ENCODE data around the gene LACTB. TPM values are rescaled to one million over a fixed set of nuclear protein-coding genes. Genes with fewer than 3 reads are reported as not detected.

Gene LACTB
- polyA plus RNA-seq, 1 donor from 2014 or later: 24.3 TPM

DNA sequence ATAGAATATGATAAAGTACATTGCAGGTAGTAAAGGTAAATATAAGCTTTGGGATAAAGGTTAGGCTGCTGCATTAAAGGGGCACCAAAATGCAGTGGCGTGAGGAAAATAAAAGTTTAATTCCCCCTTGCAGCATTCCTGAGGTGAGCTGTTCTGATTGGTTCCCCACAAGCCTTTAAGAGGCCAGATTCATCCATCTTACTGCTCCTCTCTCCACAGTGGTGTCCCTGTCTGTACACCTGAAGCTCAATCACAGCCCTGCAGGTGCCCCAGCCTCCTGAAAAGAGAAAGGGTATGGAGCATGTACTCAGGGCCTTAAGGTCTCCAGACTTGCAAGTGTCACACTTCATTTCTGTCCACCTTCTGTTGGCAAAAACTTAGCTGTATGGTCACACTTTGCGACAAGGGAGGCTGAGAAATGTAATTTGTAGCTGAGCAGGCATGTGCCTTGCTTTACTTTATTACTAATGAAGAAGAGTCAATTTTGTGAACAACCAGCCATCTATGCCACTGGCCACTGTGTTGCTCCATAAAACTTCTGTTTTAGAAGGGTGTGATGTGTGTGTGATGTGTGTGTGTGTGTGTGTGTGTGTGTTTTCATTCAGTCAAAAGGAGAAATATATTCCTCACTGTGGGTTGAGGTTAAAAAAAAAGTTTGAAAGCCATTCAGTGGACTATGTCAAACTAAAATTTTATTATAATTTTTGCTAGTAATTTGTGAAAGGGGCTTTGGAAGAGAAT lies 12.8 kb downstream of the LACTB start:
- H3K9ac ChIP-seq (ENCODE audit: low read length): no peak overlapping the region
- no peak overlapping the region for H2AFZ ChIP-seq (ENCODE audit: low read depth, low read length)
- TF ChIP-seq, protein P1, sequence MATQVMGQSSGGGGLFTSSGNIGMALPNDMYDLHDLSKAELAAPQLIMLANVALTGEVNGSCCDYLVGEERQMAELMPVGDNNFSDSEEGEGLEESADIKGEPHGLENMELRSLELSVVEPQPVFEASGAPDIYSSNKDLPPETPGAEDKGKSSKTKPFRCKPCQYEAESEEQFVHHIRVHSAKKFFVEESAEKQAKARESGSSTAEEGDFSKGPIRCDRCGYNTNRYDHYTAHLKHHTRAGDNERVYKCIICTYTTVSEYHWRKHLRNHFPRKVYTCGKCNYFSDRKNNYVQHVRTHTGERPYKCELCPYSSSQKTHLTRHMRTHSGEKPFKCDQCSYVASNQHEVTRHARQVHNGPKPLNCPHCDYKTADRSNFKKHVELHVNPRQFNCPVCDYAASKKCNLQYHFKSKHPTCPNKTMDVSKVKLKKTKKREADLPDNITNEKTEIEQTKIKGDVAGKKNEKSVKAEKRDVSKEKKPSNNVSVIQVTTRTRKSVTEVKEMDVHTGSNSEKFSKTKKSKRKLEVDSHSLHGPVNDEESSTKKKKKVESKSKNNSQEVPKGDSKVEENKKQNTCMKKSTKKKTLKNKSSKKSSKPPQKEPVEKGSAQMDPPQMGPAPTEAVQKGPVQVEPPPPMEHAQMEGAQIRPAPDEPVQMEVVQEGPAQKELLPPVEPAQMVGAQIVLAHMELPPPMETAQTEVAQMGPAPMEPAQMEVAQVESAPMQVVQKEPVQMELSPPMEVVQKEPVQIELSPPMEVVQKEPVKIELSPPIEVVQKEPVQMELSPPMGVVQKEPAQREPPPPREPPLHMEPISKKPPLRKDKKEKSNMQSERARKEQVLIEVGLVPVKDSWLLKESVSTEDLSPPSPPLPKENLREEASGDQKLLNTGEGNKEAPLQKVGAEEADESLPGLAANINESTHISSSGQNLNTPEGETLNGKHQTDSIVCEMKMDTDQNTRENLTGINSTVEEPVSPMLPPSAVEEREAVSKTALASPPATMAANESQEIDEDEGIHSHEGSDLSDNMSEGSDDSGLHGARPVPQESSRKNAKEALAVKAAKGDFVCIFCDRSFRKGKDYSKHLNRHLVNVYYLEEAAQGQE (IDR thresholded peaks at IDR 0.05; ENCODE audit: borderline replicate concordance): no peak
- no peak for TF ChIP-seq POLR2AphosphoS5 (IDR thresholded peaks at IDR 0.05)
- TF ChIP-seq TAF1 (IDR thresholded peaks at IDR 0.05; ENCODE audit: low read depth): no peak
- no peak for TF ChIP-seq RAD21 (conservative IDR thresholded peaks at IDR 0.05)
- no peak for TF ChIP-seq MXI1 (conservative IDR thresholded peaks at IDR 0.05; ENCODE audit: poor library complexity, severe bottlenecking)
- TF ChIP-seq, protein P2, sequence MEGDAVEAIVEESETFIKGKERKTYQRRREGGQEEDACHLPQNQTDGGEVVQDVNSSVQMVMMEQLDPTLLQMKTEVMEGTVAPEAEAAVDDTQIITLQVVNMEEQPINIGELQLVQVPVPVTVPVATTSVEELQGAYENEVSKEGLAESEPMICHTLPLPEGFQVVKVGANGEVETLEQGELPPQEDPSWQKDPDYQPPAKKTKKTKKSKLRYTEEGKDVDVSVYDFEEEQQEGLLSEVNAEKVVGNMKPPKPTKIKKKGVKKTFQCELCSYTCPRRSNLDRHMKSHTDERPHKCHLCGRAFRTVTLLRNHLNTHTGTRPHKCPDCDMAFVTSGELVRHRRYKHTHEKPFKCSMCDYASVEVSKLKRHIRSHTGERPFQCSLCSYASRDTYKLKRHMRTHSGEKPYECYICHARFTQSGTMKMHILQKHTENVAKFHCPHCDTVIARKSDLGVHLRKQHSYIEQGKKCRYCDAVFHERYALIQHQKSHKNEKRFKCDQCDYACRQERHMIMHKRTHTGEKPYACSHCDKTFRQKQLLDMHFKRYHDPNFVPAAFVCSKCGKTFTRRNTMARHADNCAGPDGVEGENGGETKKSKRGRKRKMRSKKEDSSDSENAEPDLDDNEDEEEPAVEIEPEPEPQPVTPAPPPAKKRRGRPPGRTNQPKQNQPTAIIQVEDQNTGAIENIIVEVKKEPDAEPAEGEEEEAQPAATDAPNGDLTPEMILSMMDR (IDR thresholded peaks at IDR 0.05; ENCODE audit: poor library complexity, severe bottlenecking): no peak
- TF ChIP-seq SMC3 (conservative IDR thresholded peaks at IDR 0.05; ENCODE audit: poor library complexity): no peak
- TF ChIP-seq EP300 (conservative IDR thresholded peaks at IDR 0.05; ENCODE audit: poor library complexity, severe bottlenecking): no peak
- no peak for TF ChIP-seq EZH2 (IDR thresholded peaks at IDR 0.05; ENCODE audit: borderline replicate concordance, insufficient read depth, low read length, poor library complexity, severe bottlenecking)
- H3F3A ChIP-seq (ENCODE audit: insufficient read depth, low read length, poor library complexity, severe bottlenecking): no peaks in the 10 kb centered on the region
- no peak overlapping the region for H3K4me3 ChIP-seq (ENCODE audit: low read length)
- no peaks in the 10 kb centered on the region for H3K9me2 ChIP-seq (ENCODE audit: insufficient read depth, low read length)
- H3K4me2 ChIP-seq (ENCODE audit: low read length): no peak overlapping the region
- H4K20me1 ChIP-seq (ENCODE audit: insufficient read depth): no peaks in the 10 kb centered on the region
- no peaks in the 10 kb centered on the region for H3K79me2 ChIP-seq (replicated peaks; ENCODE audit: insufficient read depth, low read length)
- H3K9me3 ChIP-seq (ENCODE audit: low read length): no peaks in the 10 kb centered on the region
- H3K27me3 ChIP-seq (ENCODE audit: insufficient read depth, low read depth, low read length): no peaks in the 10 kb centered on the region
- H3K36me3 ChIP-seq (ENCODE audit: insufficient read depth, low read length): peaks cover 4% of the 10 kb centered on the region
- no peak overlapping the region for H3K27ac ChIP-seq (ENCODE audit: low read length)

DNA sequence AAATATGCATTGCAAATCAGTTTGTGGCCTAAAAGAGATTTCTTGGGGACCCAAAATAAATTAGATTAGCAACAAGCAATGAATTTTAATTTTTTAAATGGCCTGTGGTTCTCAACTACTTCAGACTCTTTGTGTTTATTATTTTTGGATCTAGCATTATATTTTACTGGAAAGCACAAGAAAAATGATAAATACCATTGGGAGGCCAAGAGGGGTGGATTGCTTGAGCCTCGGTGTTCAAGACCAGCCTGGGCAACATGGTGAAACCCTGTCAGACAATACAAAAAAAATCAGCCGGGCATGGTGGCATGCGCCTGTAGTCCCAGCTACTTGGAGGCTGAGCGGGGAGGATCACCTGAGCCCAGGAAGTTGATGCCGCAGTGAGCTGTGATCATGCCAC lies 13.6 kb downstream of the LACTB start:
- no peak overlapping the region for H3K4me3 ChIP-seq (ENCODE audit: low read length)
- no peaks in the 10 kb centered on the region for H3K79me2 ChIP-seq (replicated peaks; ENCODE audit: insufficient read depth, low read length)
- no peak overlapping the region for H3K27ac ChIP-seq (ENCODE audit: low read length)
- H3K9ac ChIP-seq (ENCODE audit: low read length): no peak overlapping the region
- H3F3A ChIP-seq (ENCODE audit: insufficient read depth, low read length, poor library complexity, severe bottlenecking): no peaks in the 10 kb centered on the region
- TF ChIP-seq, protein P2 (IDR thresholded peaks at IDR 0.05; ENCODE audit: poor library complexity, severe bottlenecking): no peak
- TF ChIP-seq RAD21 (conservative IDR thresholded peaks at IDR 0.05) (no peak), EP300 (conservative IDR thresholded peaks at IDR 0.05; ENCODE audit: poor library complexity, severe bottlenecking) (no peak), MXI1 (conservative IDR thresholded peaks at IDR 0.05; ENCODE audit: poor library complexity, severe bottlenecking) (no peak), TAF1 (IDR thresholded peaks at IDR 0.05; ENCODE audit: low read depth) (no peak), EZH2 (IDR thresholded peaks at IDR 0.05; ENCODE audit: borderline replicate concordance, insufficient read depth, low read length, poor library complexity, severe bottlenecking) (no peak), POLR2AphosphoS5 (IDR thresholded peaks at IDR 0.05) (no peak), SMC3 (conservative IDR thresholded peaks at IDR 0.05; ENCODE audit: poor library complexity) (no peak)
- TF ChIP-seq, protein P1 (IDR thresholded peaks at IDR 0.05; ENCODE audit: borderline replicate concordance): no peak
- H2AFZ ChIP-seq (ENCODE audit: low read depth, low read length): no peak overlapping the region
- H3K9me3 ChIP-seq (ENCODE audit: low read length): no peaks in the 10 kb centered on the region
- H3K27me3 ChIP-seq (ENCODE audit: insufficient read depth, low read depth, low read length): no peaks in the 10 kb centered on the region
- no peak overlapping the region for H3K4me2 ChIP-seq (ENCODE audit: low read length)
- no peaks in the 10 kb centered on the region for H3K9me2 ChIP-seq (ENCODE audit: insufficient read depth, low read length)
- H4K20me1 ChIP-seq (ENCODE audit: insufficient read depth): no peaks in the 10 kb centered on the region
- peaks cover 4% of the 10 kb centered on the region for H3K36me3 ChIP-seq (ENCODE audit: insufficient read depth, low read length)
